ENCODE results near the gene GMDS. TPM values are rescaled to one million over a fixed set of nuclear protein-coding genes. Genes with fewer than 3 reads are reported as not detected.
A peak's percentile ranks its signal among the peaks of the same experiment; 100 is the strongest.
"Not testable (repeated sequence)": the region's sequence is repeated elsewhere in the genome, so short reads cannot be mapped to it uniquely, and the experiment has no call there.

The GMDS gene
- total RNA-seq, 1 donor from 2014 or later: 7.8 TPM

DNA sequence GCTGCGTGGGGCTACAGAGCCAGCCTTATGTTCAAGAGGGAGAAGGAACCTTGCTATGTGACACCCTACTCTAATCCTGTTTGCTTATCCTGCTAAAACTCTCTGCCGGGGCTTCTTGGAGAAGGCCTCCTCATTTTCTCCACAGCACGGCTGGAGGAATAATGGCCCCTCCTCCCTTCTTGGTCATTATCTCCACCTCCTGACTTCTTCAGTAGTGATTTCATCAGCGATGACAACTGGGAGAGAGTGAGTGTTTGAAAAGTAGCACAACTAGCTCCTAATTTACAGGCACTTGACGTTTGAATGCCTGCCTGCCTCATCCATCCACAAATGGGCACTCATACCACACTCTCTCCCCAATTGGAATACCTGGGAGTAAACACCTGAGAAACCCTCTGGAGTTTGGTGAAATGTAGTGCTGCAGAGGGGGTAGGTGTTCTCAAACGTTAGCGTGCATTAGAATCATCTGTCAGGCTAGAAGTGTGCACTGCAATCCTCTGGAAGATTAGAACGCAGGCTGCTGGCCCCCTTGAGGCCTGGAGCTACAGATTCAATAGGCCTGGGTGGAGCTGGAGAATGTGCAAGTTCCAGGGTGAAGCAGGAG, 487.2 kb downstream of the GMDS start:
- Histone ChIP-seq H3K9ac (ENCODE audit: low read depth in 1 of 3, low read length in 3 of 3) (no peak overlapping the region), H3K27me3 (ENCODE audit: control insufficient read depth in 3 of 3, insufficient read depth in 3 of 3, low read length in 3 of 3) (no peaks in the 10 kb centered on the region), H3K9me3 (ENCODE audit: control insufficient read depth in 3 of 3, low read length in 3 of 3) (no peaks in the 10 kb centered on the region), H3K27ac (ENCODE audit: low read depth, low read length) (no peak overlapping the region), H3K4me3 (ENCODE audit: low read length in 3 of 3) (no peak overlapping the region), H3K36me3 (ENCODE audit: control insufficient read depth in 3 of 3, insufficient read depth in 3 of 3, low read length in 3 of 3) (no peaks in the 10 kb centered on the region), H3K4me1 (ENCODE audit: control insufficient read depth in 3 of 3, insufficient read depth in 3 of 3, low read length in 3 of 3) (no peaks in the 10 kb centered on the region)

DNA sequence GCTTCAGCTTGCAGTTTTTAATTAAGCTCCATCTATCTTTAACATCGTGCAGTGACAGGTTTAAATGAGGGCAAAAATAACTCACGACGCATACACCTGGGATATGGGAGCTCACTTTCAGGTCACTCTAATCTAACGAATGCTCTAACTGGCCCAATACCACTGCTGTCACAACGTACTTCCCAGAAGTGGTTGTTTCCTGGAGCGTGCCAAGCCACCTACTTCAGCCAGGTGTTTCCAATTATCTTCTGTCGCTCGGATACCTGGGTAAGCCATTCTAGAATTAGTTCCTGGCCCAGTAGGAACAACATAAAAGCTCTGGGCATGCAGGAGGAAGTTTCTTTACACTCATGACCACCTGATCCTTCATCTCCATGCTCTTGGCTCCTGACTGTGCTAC, 488.3 kb downstream of the GMDS start:
- H3K27ac ChIP-seq (ENCODE audit: low read depth, low read length): no peak overlapping the region
- no peaks in the 10 kb centered on the region for H3K27me3 ChIP-seq (ENCODE audit: control insufficient read depth in 3 of 3, insufficient read depth in 3 of 3, low read length in 3 of 3)
- H3K4me3 ChIP-seq (ENCODE audit: low read length in 3 of 3): no peak overlapping the region
- H3K4me1 ChIP-seq (ENCODE audit: control insufficient read depth in 3 of 3, insufficient read depth in 3 of 3, low read length in 3 of 3): no peaks in the 10 kb centered on the region
- no peaks in the 10 kb centered on the region for H3K36me3 ChIP-seq (ENCODE audit: control insufficient read depth in 3 of 3, insufficient read depth in 3 of 3, low read length in 3 of 3)
- no peaks in the 10 kb centered on the region for H3K9me3 ChIP-seq (ENCODE audit: control insufficient read depth in 3 of 3, low read length in 3 of 3)
- H3K9ac ChIP-seq (ENCODE audit: low read depth in 1 of 3, low read length in 3 of 3): no peak overlapping the region

DNA sequence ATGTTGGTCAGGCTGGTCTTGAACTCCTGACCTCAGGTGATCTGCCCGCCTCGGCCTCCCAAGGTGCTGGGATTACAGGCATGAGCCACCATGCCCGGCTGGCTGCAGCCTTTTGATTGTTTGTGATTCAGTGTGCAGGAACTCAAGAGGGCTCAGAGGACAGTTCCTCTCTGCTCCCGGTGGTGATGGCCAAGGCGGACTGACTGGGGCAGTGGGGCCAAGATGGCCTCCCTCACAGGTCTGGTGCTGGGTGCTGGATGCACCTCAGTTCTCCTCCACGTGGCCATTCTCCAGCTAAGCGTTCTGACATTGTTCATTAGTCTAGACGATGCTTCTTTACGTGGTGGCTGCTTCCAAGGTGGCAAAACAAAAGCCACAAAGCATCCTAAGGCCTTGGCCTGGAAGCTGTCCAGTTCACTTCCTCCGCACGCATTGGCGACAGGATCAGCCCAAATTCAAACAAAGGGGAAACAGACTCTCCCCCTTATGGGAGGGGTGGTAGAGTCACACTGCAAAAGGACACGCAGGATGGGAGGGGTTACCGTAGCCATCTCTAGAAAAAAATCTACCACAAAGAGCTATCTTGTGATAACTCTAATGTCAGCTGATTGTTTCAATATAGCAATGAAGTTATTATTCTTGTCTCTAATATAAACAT, 488.8 kb downstream of the GMDS start:
- Histone ChIP-seq H3K4me3 (ENCODE audit: low read length in 3 of 3) (no peak overlapping the region), H3K27ac (ENCODE audit: low read depth, low read length) (no peak overlapping the region), H3K36me3 (ENCODE audit: control insufficient read depth in 3 of 3, insufficient read depth in 3 of 3, low read length in 3 of 3) (no peaks in the 10 kb centered on the region), H3K9me3 (ENCODE audit: control insufficient read depth in 3 of 3, low read length in 3 of 3) (no peaks in the 10 kb centered on the region), H3K4me1 (ENCODE audit: control insufficient read depth in 3 of 3, insufficient read depth in 3 of 3, low read length in 3 of 3) (no peaks in the 10 kb centered on the region), H3K9ac (ENCODE audit: low read depth in 1 of 3, low read length in 3 of 3) (no peak overlapping the region), H3K27me3 (ENCODE audit: control insufficient read depth in 3 of 3, insufficient read depth in 3 of 3, low read length in 3 of 3) (no peaks in the 10 kb centered on the region)

DNA sequence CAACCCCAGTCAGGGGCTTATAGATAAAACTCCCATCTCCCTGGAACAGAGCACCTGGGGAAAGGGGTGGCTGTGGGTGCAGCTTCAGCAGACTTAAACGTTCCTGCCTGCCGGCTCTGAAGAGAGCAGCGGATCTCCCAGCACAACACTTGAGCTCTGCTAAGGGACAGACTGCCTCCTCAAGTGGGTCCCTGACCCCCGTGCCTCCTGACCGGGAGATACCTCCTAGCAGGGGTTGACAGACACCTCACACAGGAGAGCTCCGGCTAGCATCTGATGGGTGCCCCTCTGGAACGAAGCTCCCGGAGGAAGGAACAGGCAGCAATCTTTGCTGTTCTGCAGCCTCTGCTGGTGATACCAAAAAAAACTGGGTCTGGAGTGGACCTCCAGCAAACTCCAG, 494.3 kb downstream of the GMDS start:
- not testable (repeated sequence) for H3K27me3 ChIP-seq (ENCODE audit: control insufficient read depth in 3 of 3, insufficient read depth in 3 of 3, low read length in 3 of 3); H3K4me3 ChIP-seq (ENCODE audit: low read length in 3 of 3); H3K27ac ChIP-seq (ENCODE audit: low read depth, low read length); H3K9ac ChIP-seq (ENCODE audit: low read depth in 1 of 3, low read length in 3 of 3); H3K9me3 ChIP-seq (ENCODE audit: control insufficient read depth in 3 of 3, low read length in 3 of 3); H3K4me1 ChIP-seq (ENCODE audit: control insufficient read depth in 3 of 3, insufficient read depth in 3 of 3, low read length in 3 of 3); H3K36me3 ChIP-seq (ENCODE audit: control insufficient read depth in 3 of 3, insufficient read depth in 3 of 3, low read length in 3 of 3)

DNA sequence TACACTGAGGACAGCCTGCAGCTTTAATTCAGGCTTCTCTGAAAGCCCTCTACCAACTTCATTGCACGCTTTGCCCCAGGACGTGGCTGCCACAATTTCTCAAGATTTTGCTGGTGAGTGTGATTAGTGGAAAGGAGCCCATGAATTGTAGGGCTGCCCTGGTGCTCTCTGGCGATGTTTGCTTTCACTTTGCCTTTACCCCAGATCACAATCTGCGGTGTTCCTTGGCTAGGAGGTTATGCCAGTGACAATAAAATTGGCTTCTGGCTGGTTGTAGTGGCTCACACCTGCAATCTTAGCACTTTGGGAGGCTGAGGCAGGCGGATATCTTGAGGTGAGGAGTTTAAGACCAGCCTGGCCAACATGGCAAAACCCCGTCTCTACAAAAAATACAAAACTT, 496.4 kb downstream of the GMDS start:
- Histone ChIP-seq H3K4me3 (ENCODE audit: low read length in 3 of 3) (no peak overlapping the region), H3K4me1 (ENCODE audit: control insufficient read depth in 3 of 3, insufficient read depth in 3 of 3, low read length in 3 of 3) (no peaks in the 10 kb centered on the region), H3K36me3 (ENCODE audit: control insufficient read depth in 3 of 3, insufficient read depth in 3 of 3, low read length in 3 of 3) (no peaks in the 10 kb centered on the region), H3K9me3 (ENCODE audit: control insufficient read depth in 3 of 3, low read length in 3 of 3) (no peaks in the 10 kb centered on the region), H3K9ac (ENCODE audit: low read depth in 1 of 3, low read length in 3 of 3) (no peak overlapping the region), H3K27ac (ENCODE audit: low read depth, low read length) (no peak overlapping the region), H3K27me3 (ENCODE audit: control insufficient read depth in 3 of 3, insufficient read depth in 3 of 3, low read length in 3 of 3) (no peaks in the 10 kb centered on the region)

DNA sequence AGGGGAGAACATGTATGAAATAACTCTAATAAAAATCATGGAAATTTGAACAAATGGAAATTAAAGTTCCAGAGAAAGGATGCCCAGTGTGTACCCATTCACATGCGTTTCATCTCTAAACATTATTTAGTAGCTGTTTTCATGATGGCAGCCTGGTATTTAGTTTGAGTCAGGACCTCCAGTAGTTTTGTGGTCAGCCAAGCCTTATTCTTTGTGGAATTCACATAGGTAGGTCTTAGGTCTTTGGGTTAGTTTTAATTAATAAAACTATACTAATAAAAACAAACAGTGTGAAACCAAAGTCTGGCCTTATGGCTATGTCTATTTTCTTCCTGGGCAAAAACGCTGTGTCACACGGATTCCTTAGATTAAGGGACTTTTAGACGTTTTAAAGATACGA, 497.9 kb downstream of the GMDS start:
- no peak overlapping the region for H3K27ac ChIP-seq (ENCODE audit: low read depth, low read length)
- no peaks in the 10 kb centered on the region for H3K36me3 ChIP-seq (ENCODE audit: control insufficient read depth in 3 of 3, insufficient read depth in 3 of 3, low read length in 3 of 3)
- H3K27me3 ChIP-seq (ENCODE audit: control insufficient read depth in 3 of 3, insufficient read depth in 3 of 3, low read length in 3 of 3): no peaks in the 10 kb centered on the region
- H3K9me3 ChIP-seq (ENCODE audit: control insufficient read depth in 3 of 3, low read length in 3 of 3): no peaks in the 10 kb centered on the region
- H3K4me3 ChIP-seq (ENCODE audit: low read length in 3 of 3): no peak overlapping the region
- no peak overlapping the region for H3K9ac ChIP-seq (ENCODE audit: low read depth in 1 of 3, low read length in 3 of 3)
- H3K4me1 ChIP-seq (ENCODE audit: control insufficient read depth in 3 of 3, insufficient read depth in 3 of 3, low read length in 3 of 3): no peaks in the 10 kb centered on the region

DNA sequence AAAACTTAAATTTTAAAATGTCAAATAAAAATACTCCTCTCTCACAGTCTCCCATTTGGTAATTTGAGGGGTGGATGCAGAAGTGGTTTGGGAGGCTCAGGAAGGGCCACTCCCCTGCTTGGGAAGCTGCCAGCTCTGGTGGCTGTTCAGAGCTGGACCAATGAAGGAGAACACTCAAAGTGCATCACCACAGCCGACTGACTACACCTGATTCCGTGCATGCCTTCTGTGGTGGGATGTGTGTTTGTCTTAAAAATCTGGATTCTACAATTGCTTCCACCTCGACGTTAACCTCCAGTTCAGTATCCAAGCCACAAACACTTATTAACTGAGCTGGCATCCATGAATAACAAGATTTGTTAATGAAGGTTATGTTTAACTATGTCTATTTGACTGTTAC, 498.4 kb downstream of the GMDS start:
- H3K27ac ChIP-seq (ENCODE audit: low read depth, low read length): no peak overlapping the region
- H3K9me3 ChIP-seq (ENCODE audit: control insufficient read depth in 3 of 3, low read length in 3 of 3): no peaks in the 10 kb centered on the region

DNA sequence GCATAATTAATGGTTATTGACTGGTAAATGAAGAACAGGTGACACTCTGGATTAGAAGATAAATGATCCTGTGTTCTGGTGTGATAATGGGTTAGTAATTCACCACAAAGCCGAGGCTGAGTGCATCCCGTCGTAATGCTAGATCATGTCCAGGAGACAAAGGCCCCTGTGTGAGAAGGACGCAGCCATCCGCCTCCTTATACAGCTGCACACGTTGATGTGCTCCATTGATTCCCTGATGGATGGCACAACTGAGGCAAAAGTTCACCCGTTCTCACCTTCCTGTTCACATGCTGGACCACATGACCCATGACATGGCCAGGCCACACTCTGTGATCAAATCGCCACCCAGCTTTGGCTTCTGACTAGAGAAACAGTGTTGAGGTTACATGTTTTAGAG, 499.6 kb downstream of the GMDS start:
- no peaks in the 10 kb centered on the region for H3K4me1 ChIP-seq (ENCODE audit: control insufficient read depth in 3 of 3, insufficient read depth in 3 of 3, low read length in 3 of 3)
- H3K9ac ChIP-seq (ENCODE audit: low read depth in 1 of 3, low read length in 3 of 3): no peak overlapping the region
- H3K27me3 ChIP-seq (ENCODE audit: control insufficient read depth in 3 of 3, insufficient read depth in 3 of 3, low read length in 3 of 3): no peaks in the 10 kb centered on the region
- no peaks in the 10 kb centered on the region for H3K36me3 ChIP-seq (ENCODE audit: control insufficient read depth in 3 of 3, insufficient read depth in 3 of 3, low read length in 3 of 3)
- no peak overlapping the region for H3K4me3 ChIP-seq (ENCODE audit: low read length in 3 of 3)
- no peak overlapping the region for H3K27ac ChIP-seq (ENCODE audit: low read depth, low read length)
- H3K9me3 ChIP-seq (ENCODE audit: control insufficient read depth in 3 of 3, low read length in 3 of 3): no peaks in the 10 kb centered on the region

More for the DNA sequence above, 498.4 kb downstream of the GMDS start:
- H3K27me3 ChIP-seq (ENCODE audit: control insufficient read depth in 3 of 3, insufficient read depth in 3 of 3, low read length in 3 of 3): no peaks in the 10 kb centered on the region
- H3K9ac ChIP-seq (ENCODE audit: low read depth in 1 of 3, low read length in 3 of 3): no peak overlapping the region
- no peaks in the 10 kb centered on the region for H3K36me3 ChIP-seq (ENCODE audit: control insufficient read depth in 3 of 3, insufficient read depth in 3 of 3, low read length in 3 of 3)
- no peaks in the 10 kb centered on the region for H3K4me1 ChIP-seq (ENCODE audit: control insufficient read depth in 3 of 3, insufficient read depth in 3 of 3, low read length in 3 of 3)
- H3K4me3 ChIP-seq (ENCODE audit: low read length in 3 of 3): no peak overlapping the region

DNA sequence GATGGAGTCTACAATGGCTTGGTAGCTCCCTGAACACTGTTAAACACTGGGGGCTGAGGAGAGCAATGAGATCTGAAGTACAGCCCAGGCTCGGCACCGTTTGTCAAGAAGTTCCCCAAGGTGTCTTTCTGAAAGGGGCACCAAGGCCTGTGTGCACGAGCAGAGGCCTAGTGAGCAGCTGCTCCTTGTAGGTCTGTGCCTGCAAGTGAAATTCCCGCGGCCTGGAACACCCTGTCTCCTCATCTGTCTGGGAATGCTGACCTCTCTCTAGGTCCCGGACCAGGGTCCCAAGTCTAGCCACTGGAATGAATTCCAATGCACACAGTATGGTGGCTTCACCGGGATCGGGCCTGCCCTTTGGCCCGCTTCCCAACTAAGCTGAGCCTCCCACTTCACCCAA, 500.9 kb downstream of the GMDS start:
- no peaks in the 10 kb centered on the region for H3K36me3 ChIP-seq (ENCODE audit: control insufficient read depth in 3 of 3, insufficient read depth in 3 of 3, low read length in 3 of 3)
- H3K27me3 ChIP-seq (ENCODE audit: control insufficient read depth in 3 of 3, insufficient read depth in 3 of 3, low read length in 3 of 3): no peaks in the 10 kb centered on the region
- H3K27ac ChIP-seq (ENCODE audit: low read depth, low read length): no peak overlapping the region
- peak overlapping the region in 1 of 3 donors; percentile 29 for H3K4me3 ChIP-seq (ENCODE audit: low read length in 3 of 3)
- H3K4me1 ChIP-seq (ENCODE audit: control insufficient read depth in 3 of 3, insufficient read depth in 3 of 3, low read length in 3 of 3): no peaks in the 10 kb centered on the region
- H3K9ac ChIP-seq (ENCODE audit: low read depth in 1 of 3, low read length in 3 of 3): no peak overlapping the region
- H3K9me3 ChIP-seq (ENCODE audit: control insufficient read depth in 3 of 3, low read length in 3 of 3): no peaks in the 10 kb centered on the region

DNA sequence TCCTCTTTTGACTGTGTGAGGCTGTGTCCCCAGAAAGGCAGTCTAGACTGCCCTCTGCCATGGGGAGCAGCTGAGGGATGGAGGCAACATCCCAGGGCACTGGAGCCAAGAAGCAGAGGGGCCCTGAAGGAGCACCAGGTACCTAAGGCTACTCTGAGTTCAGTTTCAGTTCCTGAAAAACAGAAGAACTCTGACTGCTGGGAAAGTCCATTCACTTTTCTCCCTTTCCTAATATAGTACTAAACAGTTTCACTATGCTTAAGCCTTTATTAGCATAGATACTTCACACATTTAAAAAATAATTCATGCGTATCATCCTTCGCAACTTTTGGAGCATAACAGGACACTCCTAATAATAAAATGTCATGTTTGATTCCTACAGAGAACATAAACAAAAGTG, 505.7 kb downstream of the GMDS start:
- H3K4me1 ChIP-seq (ENCODE audit: control insufficient read depth in 3 of 3, insufficient read depth in 3 of 3, low read length in 3 of 3): no peaks in the 10 kb centered on the region
- H3K27me3 ChIP-seq (ENCODE audit: control insufficient read depth in 3 of 3, insufficient read depth in 3 of 3, low read length in 3 of 3): no peaks in the 10 kb centered on the region
- H3K9me3 ChIP-seq (ENCODE audit: control insufficient read depth in 3 of 3, low read length in 3 of 3): no peaks in the 10 kb centered on the region
- no peak overlapping the region for H3K27ac ChIP-seq (ENCODE audit: low read depth, low read length)
- no peaks in the 10 kb centered on the region for H3K36me3 ChIP-seq (ENCODE audit: control insufficient read depth in 3 of 3, insufficient read depth in 3 of 3, low read length in 3 of 3)
- H3K9ac ChIP-seq (ENCODE audit: low read depth in 1 of 3, low read length in 3 of 3): no peak overlapping the region
- no peak overlapping the region for H3K4me3 ChIP-seq (ENCODE audit: low read length in 3 of 3)

All from skeletal muscle tissue (tissue), 4 donors.